AG04449 (cell line): ENCODE measurements around the gene CACNA1A.
A peak's percentile ranks its signal among the peaks of the same experiment; 100 is the strongest.
"Not testable (repeated sequence)": the region's sequence is repeated elsewhere in the genome, so short reads cannot be mapped to it uniquely, and the experiment has no call there.

Experiments used
- CTCF ChIA-PET: fragments of 350-600 bp; formaldehyde crosslinking; extraction: SDS; loops from one replicate; lab custom pipeline; 2021; ENCODE audit warnings: antibody characterized with exemption; lab: Yijun Ruan, JAX
- POLR2A ChIA-PET: fragments of 400-600, 350-600 bp; formaldehyde crosslinking; extraction: SDS; loops from one replicate; lab custom pipeline; 2020; ENCODE audit warnings: antibody characterized with exemption, inconsistent platforms; lab: Yijun Ruan, JAX
- DNase-seq: peaks from one replicate; pipeline ENCODE4 v3.0.0-alpha.2; 2010; ENCODE audit warnings: low read depth, low spot score
- H3K4me3 ChIP-seq: 2 replicates; pipeline ENCODE4 v1.5.1; 2011; ENCODE audit warnings: low read depth, mild to moderate bottlenecking, control low read depth, low read length
- CTCF ChIP-seq: IDR thresholded peaks from one replicate; pipeline ENCODE4 v1.5.1; 2011; ENCODE audit warnings: mild to moderate bottlenecking, moderate library complexity, low read length, control low read depth, inconsistent platforms; ENCODE audit not compliant: insufficient read depth; ENCODE audit errors: missing control alignments

Gene CACNA1A

GRCh38 chr19:13171146-13171545 lies 335.1 kb downstream of the CACNA1A start:
- no peak for TF ChIP-seq CTCF
- no peak for DNase-seq
- no peak overlapping the region for H3K4me3 ChIP-seq
- CTCF ChIA-PET, result interaction anchor here (1.2 to 1.8 kb wide), 2 partner anchors 24 to 206 kb away, joined by 3 to 10 read pairs; no protein-coding TSS in a partner anchor
- POLR2A ChIA-PET, result no interaction called here

- DNase-seq, result no peak
- no peak for TF ChIP-seq CTCF
- CTCF ChIA-PET, result interaction anchor here (1.0 to 1.8 kb wide), 5 partner anchors 23 to 204 kb away, joined by 3 to 10 read pairs (median 4); no protein-coding TSS in a partner anchor
- no peak overlapping the region for H3K4me3 ChIP-seq
- POLR2A ChIA-PET, result interaction anchor here (0.9 to 1.6 kb wide), 4 partner anchors 13 to 17 kb away, joined by 3 to 4 read pairs (median 4); no protein-coding TSS in a partner anchor
Measured at GRCh38 chr19:13169769-13170168, 336.5 kb downstream of the CACNA1A start.

- CTCF ChIA-PET, result interaction anchor here (1.6 to 4.1 kb wide), 2 partner anchors 97 to 201 kb away, joined by 3 to 19 read pairs; no protein-coding TSS in a partner anchor
- POLR2A ChIA-PET, result interaction anchor here (1.1 kb wide), 1 partner anchor 16 kb away, joined by 3 read pairs; no protein-coding TSS in a partner anchor
- H3K4me3 ChIP-seq, DNase-seq: not testable (repeated sequence)
Measured at GRCh38 chr19:13166151-13166550, 340.1 kb downstream of the CACNA1A start.

- ChIA-PET CTCF (interaction anchor here (1.6 to 4.1 kb wide), 2 partner anchors 97 to 200 kb away, joined by 3 to 19 read pairs; no protein-coding TSS in a partner anchor), POLR2A (interaction anchor here (3.3 kb wide), 1 partner anchor 13 kb away, joined by 32 read pairs; no protein-coding TSS in a partner anchor)
- no peak for DNase-seq
- no peak overlapping the region for H3K4me3 ChIP-seq
- TF ChIP-seq CTCF, result no peak
Measured at GRCh38 chr19:13165162-13165997, 340.9 kb downstream of the CACNA1A start.

- POLR2A ChIA-PET, result interaction anchor here (0.6 to 3.3 kb wide), 7 partner anchors 9 to 109 kb away, joined by 3 to 32 read pairs (median 5); partner anchors contain the start of genes IER2 and STX10
- no peak for DNase-seq
- no peak for TF ChIP-seq CTCF
- peak overlapping the region; percentile 23; the same call in 1 of the 2 replicates for H3K4me3 ChIP-seq
- CTCF ChIA-PET, result interaction anchor here (1.6 to 4.1 kb wide), 6 partner anchors 12 to 199 kb away, joined by 3 to 19 read pairs (median 6); no protein-coding TSS in a partner anchor
Measured at GRCh38 chr19:13164343-13165161, 341.7 kb downstream of the CACNA1A start.
